Measurements from ENCODE around the gene COL4A1. TPM values are rescaled to one million over a fixed set of nuclear protein-coding genes. Genes with fewer than 3 reads are reported as not detected.
"Not testable (repeated sequence)": the region's sequence is repeated elsewhere in the genome, so short reads cannot be mapped to it uniquely, and the experiment has no call there.

The COL4A1 gene
- total RNA-seq, 1 donor from 2014 or later = not detected

DNA sequence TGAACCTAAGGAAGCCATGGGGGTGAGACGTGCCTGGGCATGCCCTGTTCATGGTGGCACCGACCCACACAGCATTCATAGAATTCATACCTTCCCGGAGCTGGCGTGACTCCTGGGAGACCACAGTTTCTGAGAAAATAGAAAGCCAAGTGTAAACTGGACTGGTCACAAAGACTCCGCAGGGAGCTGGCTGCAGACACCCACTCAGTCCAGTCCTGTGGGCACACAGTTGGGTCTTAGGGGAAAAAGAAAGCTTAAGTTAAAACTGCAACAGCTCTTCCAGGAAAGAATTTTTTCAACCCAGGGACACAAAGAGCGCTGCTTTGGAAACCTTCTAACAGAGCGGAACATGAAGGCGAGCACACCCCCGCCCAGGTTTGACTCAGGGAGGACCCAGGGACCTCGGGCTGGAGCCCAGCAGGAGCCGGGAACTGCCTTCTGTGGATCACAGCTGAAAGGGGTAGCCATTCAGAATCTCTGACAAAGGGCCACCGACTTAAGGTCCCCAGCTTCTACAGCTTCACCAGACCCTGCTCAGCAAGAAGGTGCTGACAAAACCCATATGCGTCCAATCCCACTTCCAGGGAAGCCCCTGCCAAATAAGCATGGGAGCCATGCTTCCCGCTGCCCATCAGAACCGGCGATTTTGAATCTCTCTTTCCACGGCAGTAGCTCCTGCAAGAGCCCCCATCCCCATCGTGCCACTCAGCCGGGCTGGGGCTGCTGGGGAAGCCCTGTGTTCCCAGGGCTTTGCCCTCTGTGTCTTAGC is 183.7 kb downstream of the COL4A1 start:
- H3K27ac Mint-ChIP-seq = no peak overlapping the region
- intact Hi-C loops (cut with micrococcal nuclease) = no loop called here

GRCh38 chr13:110121422-110122083 is 185.4 kb downstream of the COL4A1 start:
- no peak for DNase-seq (ENCODE audit: low spot score)
- H3K27ac Mint-ChIP-seq = no peak overlapping the region
- no peaks in the 10 kb centered on the region for H3K9me3 Mint-ChIP-seq
- H3K36me3 Mint-ChIP-seq (ENCODE audit: low read depth) = no peaks in the 10 kb centered on the region
- peaks cover 19% of the 10 kb centered on the region for H3K27me3 Mint-ChIP-seq (ENCODE audit: insufficient read depth)
- intact Hi-C loops (cut with micrococcal nuclease) = no loop called here
- H3K4me1 Mint-ChIP-seq (ENCODE audit: low read depth) = no peaks in the 10 kb centered on the region
- no peak overlapping the region for H3K4me3 Mint-ChIP-seq

More for the DNA sequence above, 183.7 kb downstream of the COL4A1 start:
- Mint-ChIP-seq H3K4me1 (ENCODE audit: low read depth) (no peaks in the 10 kb centered on the region), H3K36me3 (ENCODE audit: low read depth) (no peaks in the 10 kb centered on the region), H3K4me3 (no peak overlapping the region), H3K27me3 (ENCODE audit: insufficient read depth) (peaks cover 30% of the 10 kb centered on the region), H3K9me3 (no peaks in the 10 kb centered on the region)
- no peak for DNase-seq (ENCODE audit: low spot score)

DNA sequence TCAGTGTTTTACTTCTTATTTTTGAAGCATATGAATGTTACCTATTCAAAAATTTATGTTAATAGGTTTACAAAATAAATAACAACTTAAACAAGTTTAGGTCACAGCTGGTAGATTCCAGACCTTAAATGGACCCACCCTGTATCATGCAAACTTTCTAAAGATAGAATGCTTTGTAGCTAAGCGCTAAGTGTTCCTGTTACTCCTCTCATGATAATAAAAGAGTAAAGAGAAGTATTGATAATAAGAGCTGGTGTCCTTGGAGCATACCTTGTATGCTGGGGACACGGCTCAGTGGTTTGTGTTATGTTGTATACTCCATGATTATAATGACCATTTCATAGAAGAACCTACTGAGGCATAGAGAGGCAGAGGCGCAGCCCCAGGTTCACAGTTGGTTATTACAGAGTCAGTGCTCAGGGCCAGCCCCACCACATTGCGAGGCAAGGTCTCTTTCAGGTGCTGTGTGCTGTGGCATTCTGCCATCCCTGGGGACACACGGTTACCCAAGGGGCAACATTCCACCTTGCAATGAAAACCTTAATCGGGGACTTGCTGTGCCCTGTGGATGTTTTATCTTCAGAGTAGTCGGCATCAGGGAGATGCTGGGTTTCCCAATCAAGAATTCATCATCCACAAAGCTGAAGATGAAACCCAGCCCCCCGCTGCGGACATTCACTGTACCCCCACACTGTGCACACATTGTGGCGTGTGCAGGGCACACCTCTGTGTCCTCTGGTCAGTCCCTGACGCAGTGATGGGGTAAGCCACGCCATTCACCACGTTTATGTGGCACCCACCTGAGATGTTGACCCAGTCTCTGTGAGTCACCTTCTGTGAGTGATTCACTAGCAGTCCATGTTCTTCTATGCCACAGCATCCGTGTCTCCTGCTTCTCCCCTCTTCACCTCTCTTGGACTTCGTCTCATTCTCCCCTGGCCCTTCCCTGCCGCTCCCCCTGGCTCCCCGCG is 186.7 kb downstream of the COL4A1 start:
- Mint-ChIP-seq H3K27me3 (ENCODE audit: insufficient read depth) (peaks cover 17% of the 10 kb centered on the region), H3K36me3 (ENCODE audit: low read depth) (no peaks in the 10 kb centered on the region), H3K27ac (no peak overlapping the region), H3K9me3 (no peaks in the 10 kb centered on the region), H3K4me1 (ENCODE audit: low read depth) (no peaks in the 10 kb centered on the region), H3K4me3 (no peak overlapping the region)
- no peak for DNase-seq (ENCODE audit: low spot score)
- intact Hi-C loops (cut with micrococcal nuclease) = loop anchor here (10.0 kb wide), 1 partner anchor 975 kb away; no protein-coding TSS in a partner anchor

DNA sequence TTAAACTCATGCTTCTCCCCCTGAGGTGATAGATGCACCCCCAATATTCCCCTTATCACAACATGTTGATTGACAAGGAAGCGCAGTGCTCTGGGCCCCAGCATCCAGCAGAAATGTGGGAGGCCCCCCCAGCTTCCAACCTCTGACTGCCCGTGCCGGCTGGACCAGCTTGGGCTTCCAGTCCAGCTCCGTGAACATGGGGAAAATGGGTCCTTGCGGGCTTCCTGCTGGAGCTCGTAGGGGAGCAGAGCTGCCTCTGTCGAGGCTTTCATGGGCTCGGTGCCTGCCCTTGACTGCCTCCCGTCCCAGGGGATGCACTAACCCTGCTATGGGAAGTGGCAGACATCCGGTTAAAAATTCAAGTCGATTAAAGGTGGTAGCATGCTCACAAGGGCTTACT is 188.9 kb downstream of the COL4A1 start:
- Mint-ChIP-seq H3K36me3 (ENCODE audit: low read depth) (no peaks in the 10 kb centered on the region), H3K9me3 (no peaks in the 10 kb centered on the region), H3K4me3 (no peak overlapping the region), H3K4me1 (ENCODE audit: low read depth) (no peaks in the 10 kb centered on the region), H3K27me3 (ENCODE audit: insufficient read depth) (peaks cover 13% of the 10 kb centered on the region), H3K27ac (no peak overlapping the region)
- intact Hi-C loops (cut with micrococcal nuclease) = loop anchor here (10.0 kb wide), 1 partner anchor 973 kb away; no protein-coding TSS in a partner anchor
- no peak for DNase-seq (ENCODE audit: low spot score)

DNA sequence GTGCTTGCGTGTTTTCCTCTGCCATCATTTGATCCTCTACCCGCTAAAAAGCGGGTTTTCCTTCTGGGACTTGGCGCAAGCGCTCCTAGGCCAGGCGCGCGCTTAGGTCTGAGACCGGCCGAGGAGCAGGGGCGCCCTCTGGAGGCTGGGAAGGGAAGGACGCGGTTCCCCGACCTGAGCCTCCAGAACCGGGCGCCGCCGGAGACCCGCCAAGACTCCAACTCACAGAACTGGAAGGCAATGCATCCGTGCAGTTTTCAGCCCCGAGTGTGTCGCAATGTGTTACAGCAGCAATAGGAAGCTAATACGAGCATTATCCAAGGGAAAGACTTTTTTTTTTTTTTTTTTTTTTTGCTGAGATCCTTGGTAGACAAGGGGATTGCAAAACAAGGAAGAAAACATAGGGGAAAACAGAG is 190.9 kb downstream of the COL4A1 start:
- Mint-ChIP-seq H3K4me1 (ENCODE audit: low read depth) (no peaks in the 10 kb centered on the region), H3K36me3 (ENCODE audit: low read depth) (no peaks in the 10 kb centered on the region), H3K27me3 (ENCODE audit: insufficient read depth) (peaks cover 5% of the 10 kb centered on the region)

DNA sequence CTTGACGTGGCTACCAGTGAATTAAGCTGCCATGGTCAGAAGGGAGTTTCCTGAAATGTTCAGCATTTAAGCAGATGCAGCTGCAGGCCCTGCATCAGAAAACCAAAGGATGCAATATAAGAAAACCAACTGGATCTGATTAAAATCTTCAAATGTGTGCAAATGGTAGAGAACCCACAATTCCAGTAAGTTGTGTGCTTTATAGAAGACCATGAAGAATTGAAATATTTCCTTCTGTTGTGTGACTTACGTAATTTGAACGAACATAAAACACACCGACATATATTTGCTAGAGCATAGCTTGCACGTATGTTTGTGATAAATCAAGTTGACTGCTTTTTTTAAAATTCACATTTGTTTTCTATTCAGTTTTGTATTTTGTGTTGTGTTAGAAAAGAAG is 191.4 kb downstream of the COL4A1 start:
- peaks cover 5% of the 10 kb centered on the region for H3K27me3 Mint-ChIP-seq (ENCODE audit: insufficient read depth)
- no peak overlapping the region for H3K27ac Mint-ChIP-seq
- no peaks in the 10 kb centered on the region for H3K9me3 Mint-ChIP-seq
- intact Hi-C loops (cut with micrococcal nuclease) = loop anchor here (10.0 kb wide), 1 partner anchor 971 kb away; no protein-coding TSS in a partner anchor
- H3K4me1 Mint-ChIP-seq (ENCODE audit: low read depth) = no peaks in the 10 kb centered on the region
- no peaks in the 10 kb centered on the region for H3K36me3 Mint-ChIP-seq (ENCODE audit: low read depth)
- H3K4me3 Mint-ChIP-seq = no peak overlapping the region
- DNase-seq (ENCODE audit: low spot score) = no peak

More for the DNA sequence above, 190.9 kb downstream of the COL4A1 start:
- Mint-ChIP-seq H3K9me3 (no peaks in the 10 kb centered on the region), H3K4me3 (no peak overlapping the region), H3K27ac (no peak overlapping the region)
- DNase-seq (ENCODE audit: low spot score) = peak; percentile 10
- intact Hi-C loops (cut with micrococcal nuclease) = loop anchor here (1.0 to 10.0 kb wide), 2 partner anchors 971 to 1155 kb away; no protein-coding TSS in a partner anchor

GRCh38 chr13:110114316-110114715 is 192.6 kb downstream of the COL4A1 start:
- Mint-ChIP-seq H3K9me3 (no peaks in the 10 kb centered on the region), H3K36me3 (ENCODE audit: low read depth) (no peaks in the 10 kb centered on the region), H3K27me3 (ENCODE audit: insufficient read depth) (peaks cover 5% of the 10 kb centered on the region), H3K4me3 (no peak overlapping the region), H3K4me1 (ENCODE audit: low read depth) (no peaks in the 10 kb centered on the region), H3K27ac (no peak overlapping the region)
- intact Hi-C loops (cut with micrococcal nuclease) = loop anchor here (10.0 kb wide), 1 partner anchor 970 kb away; no protein-coding TSS in a partner anchor
- no peak for DNase-seq (ENCODE audit: low spot score)

GRCh38 chr13:110113284-110113764 is 193.6 kb downstream of the COL4A1 start:
- Mint-ChIP-seq H3K27ac (no peak overlapping the region), H3K4me1 (ENCODE audit: low read depth) (no peaks in the 10 kb centered on the region), H3K27me3 (ENCODE audit: insufficient read depth) (peaks cover 5% of the 10 kb centered on the region), H3K36me3 (ENCODE audit: low read depth) (no peaks in the 10 kb centered on the region), H3K4me3 (no peak overlapping the region), H3K9me3 (no peaks in the 10 kb centered on the region)
- intact Hi-C loops (cut with micrococcal nuclease) = loop anchor here (10.0 kb wide), 1 partner anchor 969 kb away; no protein-coding TSS in a partner anchor
- DNase-seq (ENCODE audit: low spot score) = no peak

DNA sequence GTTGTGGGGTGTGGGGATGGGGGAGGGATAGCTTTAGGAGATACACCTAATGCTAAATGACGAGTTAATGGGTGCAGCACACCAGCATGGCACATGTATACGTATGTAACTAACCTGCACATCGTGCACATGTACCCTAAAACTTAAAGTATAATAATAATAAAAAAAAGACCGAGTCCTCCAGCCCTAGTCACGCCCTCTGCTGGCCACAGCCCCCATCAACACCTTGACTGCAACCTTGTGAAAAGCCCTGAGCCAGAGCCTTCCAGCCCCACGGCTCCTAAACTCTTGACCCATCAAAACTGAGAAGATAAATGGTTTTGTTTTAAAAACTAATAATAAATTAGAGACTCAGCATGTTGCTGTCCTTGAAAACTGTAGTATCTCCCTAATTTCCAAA is 194.6 kb downstream of the COL4A1 start:
- not testable (repeated sequence) for DNase-seq (ENCODE audit: low spot score); H3K4me1 Mint-ChIP-seq (ENCODE audit: low read depth); H3K27me3 Mint-ChIP-seq (ENCODE audit: insufficient read depth); H3K27ac Mint-ChIP-seq; H3K9me3 Mint-ChIP-seq; H3K4me3 Mint-ChIP-seq; H3K36me3 Mint-ChIP-seq (ENCODE audit: low read depth)
- intact Hi-C loops (cut with micrococcal nuclease) = loop anchor here (10.0 kb wide), 1 partner anchor 968 kb away; no protein-coding TSS in a partner anchor

GRCh38 chr13:110110783-110111182 is 196.2 kb downstream of the COL4A1 start:
- intact Hi-C loops (cut with micrococcal nuclease) = loop anchor here (10.0 kb wide), 1 partner anchor 966 kb away; no protein-coding TSS in a partner anchor
- Mint-ChIP-seq H3K4me3 (no peak overlapping the region), H3K36me3 (ENCODE audit: low read depth) (no peaks in the 10 kb centered on the region), H3K27me3 (ENCODE audit: insufficient read depth) (no peaks in the 10 kb centered on the region), H3K4me1 (ENCODE audit: low read depth) (no peaks in the 10 kb centered on the region), H3K27ac (no peak overlapping the region), H3K9me3 (no peaks in the 10 kb centered on the region)
- DNase-seq (ENCODE audit: low spot score) = no peak

DNA sequence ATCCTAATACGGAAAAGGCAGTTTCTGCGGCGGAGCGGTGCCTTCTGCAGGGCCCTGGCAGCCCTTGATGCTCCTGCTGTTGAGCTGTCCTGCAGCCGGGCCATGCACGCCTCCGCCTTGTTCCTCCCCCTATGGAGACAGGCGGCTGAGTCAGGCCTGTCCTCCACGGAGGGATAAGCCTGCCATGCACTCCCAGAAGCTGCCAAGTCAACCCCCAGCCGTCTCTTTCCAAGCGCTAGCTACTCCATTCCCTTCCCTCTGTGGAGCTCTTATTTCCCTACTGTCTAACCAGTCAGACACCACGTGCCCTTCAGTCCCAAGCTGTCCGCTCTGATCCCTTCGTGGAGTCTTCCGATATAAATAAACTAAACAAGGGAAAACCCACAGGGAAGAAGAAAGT is 197.0 kb downstream of the COL4A1 start:
- H3K4me1 Mint-ChIP-seq (ENCODE audit: low read depth) = no peaks in the 10 kb centered on the region
- no peaks in the 10 kb centered on the region for H3K36me3 Mint-ChIP-seq (ENCODE audit: low read depth)
- H3K27me3 Mint-ChIP-seq (ENCODE audit: insufficient read depth) = no peaks in the 10 kb centered on the region
- no peak overlapping the region for H3K27ac Mint-ChIP-seq
- no peak for DNase-seq (ENCODE audit: low spot score)
- intact Hi-C loops (cut with micrococcal nuclease) = loop anchor here (10.0 kb wide), 1 partner anchor 965 kb away; no protein-coding TSS in a partner anchor
- H3K9me3 Mint-ChIP-seq = no peaks in the 10 kb centered on the region
- H3K4me3 Mint-ChIP-seq = no peak overlapping the region

- no peak for DNase-seq (ENCODE audit: low spot score)
- Mint-ChIP-seq H3K36me3 (ENCODE audit: low read depth) (no peaks in the 10 kb centered on the region), H3K9me3 (no peaks in the 10 kb centered on the region), H3K4me1 (ENCODE audit: low read depth) (no peaks in the 10 kb centered on the region), H3K4me3 (no peak overlapping the region), H3K27me3 (ENCODE audit: insufficient read depth) (no peaks in the 10 kb centered on the region), H3K27ac (no peak overlapping the region)
- intact Hi-C loops (cut with micrococcal nuclease) = no loop called here
Observed at GRCh38 chr13:110109140-110109783, 197.7 kb downstream of the COL4A1 start.
